Osteocyte (in vitro differentiated cells): ENCODE measurements around the gene NRXN3. TPM values are rescaled to one million over a fixed set of nuclear protein-coding genes. Genes with fewer than 3 reads are reported as not detected.

Source experiments
- DNase-seq: peaks from one replicate; pipeline ENCODE4 v3.0.0; 2021; ENCODE audit warnings: mixed read lengths; ENCODE audit not compliant: unreplicated experiment; ENCODE audit errors: extremely low spot score
- H3K27ac Mint-ChIP-seq: one replicate; pipeline ENCODE4 v1.8.0; 2021; ENCODE audit warnings: mild to moderate bottlenecking, mixed read lengths; ENCODE audit not compliant: unreplicated experiment
- H3K27me3 Mint-ChIP-seq: one replicate; pipeline ENCODE4 v1.8.0; 2021; ENCODE audit warnings: mixed read lengths; ENCODE audit not compliant: unreplicated experiment
- H3K36me3 Mint-ChIP-seq: one replicate; pipeline ENCODE4 v1.8.0; 2021; ENCODE audit warnings: mixed read lengths; ENCODE audit not compliant: unreplicated experiment
- H3K4me1 Mint-ChIP-seq: one replicate; pipeline ENCODE4 v1.8.0; 2021; ENCODE audit warnings: mixed read lengths; ENCODE audit not compliant: unreplicated experiment
- H3K4me3 Mint-ChIP-seq: one replicate; pipeline ENCODE4 v1.8.0; 2021; ENCODE audit warnings: mild to moderate bottlenecking, moderate library complexity, mixed read lengths; ENCODE audit not compliant: unreplicated experiment
- H3K9me3 Mint-ChIP-seq: one replicate; pipeline ENCODE4 v1.8.0; 2021; ENCODE audit warnings: mixed read lengths; ENCODE audit not compliant: unreplicated experiment
- total RNA-seq: library from RNA; stranded (reverse); gene quantifications from 2 replicates; pipeline ENCODE4 v1.2.1, GENCODE V29; 2021
- TF ChIP-seq, protein P1 (sequence below): fragments of 200-600 bp; sonication (generic); IDR thresholded peaks from 2 replicates; pipeline ENCODE4 v1.5.0; 2021; ENCODE audit warnings: antibody characterized with exemption, mild to moderate bottlenecking, moderate library complexity

The NRXN3 gene
- total RNA-seq, 1 donor from 2014 or later: 26.5 TPM

GRCh38 chr14:79735121-79735520 lies 1564.9 kb downstream of the NRXN3 start:
- Mint-ChIP-seq H3K4me1 (peaks cover 54% of the 10 kb centered on the region), H3K9me3 (peaks cover 15% of the 10 kb centered on the region), H3K27me3 (no peaks in the 10 kb centered on the region), H3K4me3 (no peak overlapping the region), H3K36me3 (peaks cover 10% of the 10 kb centered on the region), H3K27ac (peak overlapping the region; percentile 62)
- TF ChIP-seq, protein P1, sequence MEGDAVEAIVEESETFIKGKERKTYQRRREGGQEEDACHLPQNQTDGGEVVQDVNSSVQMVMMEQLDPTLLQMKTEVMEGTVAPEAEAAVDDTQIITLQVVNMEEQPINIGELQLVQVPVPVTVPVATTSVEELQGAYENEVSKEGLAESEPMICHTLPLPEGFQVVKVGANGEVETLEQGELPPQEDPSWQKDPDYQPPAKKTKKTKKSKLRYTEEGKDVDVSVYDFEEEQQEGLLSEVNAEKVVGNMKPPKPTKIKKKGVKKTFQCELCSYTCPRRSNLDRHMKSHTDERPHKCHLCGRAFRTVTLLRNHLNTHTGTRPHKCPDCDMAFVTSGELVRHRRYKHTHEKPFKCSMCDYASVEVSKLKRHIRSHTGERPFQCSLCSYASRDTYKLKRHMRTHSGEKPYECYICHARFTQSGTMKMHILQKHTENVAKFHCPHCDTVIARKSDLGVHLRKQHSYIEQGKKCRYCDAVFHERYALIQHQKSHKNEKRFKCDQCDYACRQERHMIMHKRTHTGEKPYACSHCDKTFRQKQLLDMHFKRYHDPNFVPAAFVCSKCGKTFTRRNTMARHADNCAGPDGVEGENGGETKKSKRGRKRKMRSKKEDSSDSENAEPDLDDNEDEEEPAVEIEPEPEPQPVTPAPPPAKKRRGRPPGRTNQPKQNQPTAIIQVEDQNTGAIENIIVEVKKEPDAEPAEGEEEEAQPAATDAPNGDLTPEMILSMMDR: no peak
- DNase-seq: no peak

DNA sequence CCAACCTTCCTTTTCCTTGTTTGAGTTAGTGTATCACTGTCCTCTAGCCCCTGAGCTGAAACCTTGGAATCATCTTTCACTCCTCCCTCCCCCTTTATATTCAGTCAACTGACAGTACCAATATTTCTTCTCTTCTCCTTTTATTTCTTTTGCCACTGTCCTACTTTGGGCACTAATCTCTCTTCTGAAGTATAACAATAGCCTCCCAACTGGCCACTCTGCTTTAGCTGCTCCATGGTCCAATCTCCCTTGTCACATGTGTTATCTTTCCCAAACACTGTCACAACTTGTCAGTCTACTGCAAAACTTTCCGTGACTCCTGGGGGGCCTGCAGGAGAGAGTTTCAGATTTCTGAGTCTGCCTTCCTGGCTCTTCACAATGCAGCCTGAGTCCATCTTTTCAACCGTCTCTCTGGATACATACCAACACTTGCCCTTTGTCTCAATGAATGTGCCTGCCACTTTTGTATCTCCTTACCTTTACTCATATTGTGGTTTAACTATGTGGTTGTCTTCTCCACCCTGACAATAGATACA lies 1570.0 kb downstream of the NRXN3 start:
- Mint-ChIP-seq H3K9me3 (peaks cover 15% of the 10 kb centered on the region), H3K4me3 (no peak overlapping the region), H3K4me1 (peaks cover 26% of the 10 kb centered on the region), H3K27ac (peak overlapping the region; percentile 1), H3K27me3 (no peaks in the 10 kb centered on the region), H3K36me3 (peaks cover 10% of the 10 kb centered on the region)
- no peak for DNase-seq
- TF ChIP-seq, protein P1: no peak

DNA sequence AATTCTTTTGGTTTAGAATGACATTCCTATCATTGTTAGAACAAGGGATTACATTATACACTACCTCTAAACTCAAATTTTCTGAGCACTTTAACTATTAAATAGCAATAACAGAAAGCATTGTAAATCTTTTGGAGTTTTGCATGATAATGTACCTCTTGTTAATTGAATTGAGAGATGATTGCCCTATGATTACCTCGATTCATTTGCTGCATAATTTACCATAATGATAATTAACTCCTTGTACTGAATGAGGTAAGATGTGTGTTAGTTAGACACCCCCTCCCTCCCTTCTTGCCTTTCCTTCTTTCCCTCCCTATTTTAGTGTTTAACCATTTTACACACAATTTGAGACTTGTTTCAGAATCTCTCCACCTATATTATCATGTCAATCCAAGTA lies 1572.0 kb downstream of the NRXN3 start:
- H3K27me3 Mint-ChIP-seq: no peaks in the 10 kb centered on the region

GRCh38 chr14:79745046-79745445 lies 1574.9 kb downstream of the NRXN3 start:
- Mint-ChIP-seq H3K27ac (no peak overlapping the region), H3K36me3 (no peaks in the 10 kb centered on the region), H3K4me3 (no peak overlapping the region), H3K4me1 (peaks cover 15% of the 10 kb centered on the region), H3K27me3 (no peaks in the 10 kb centered on the region), H3K9me3 (no peaks in the 10 kb centered on the region)
- TF ChIP-seq, protein P1: no peak
- DNase-seq: no peak

More for the DNA sequence above, 1572.0 kb downstream of the NRXN3 start:
- DNase-seq: no peak
- H3K4me1 Mint-ChIP-seq: peaks cover 19% of the 10 kb centered on the region
- no peak overlapping the region for H3K27ac Mint-ChIP-seq
- H3K36me3 Mint-ChIP-seq: peaks cover 4% of the 10 kb centered on the region
- TF ChIP-seq, protein P1: no peak
- H3K4me3 Mint-ChIP-seq: no peak overlapping the region
- H3K9me3 Mint-ChIP-seq: peaks cover 5% of the 10 kb centered on the region

- Mint-ChIP-seq H3K9me3 (no peaks in the 10 kb centered on the region), H3K27ac (no peak overlapping the region), H3K36me3 (no peaks in the 10 kb centered on the region), H3K4me3 (no peak overlapping the region), H3K4me1 (peaks cover 3% of the 10 kb centered on the region), H3K27me3 (no peaks in the 10 kb centered on the region)
- no peak for DNase-seq
- TF ChIP-seq, protein P1: no peak
Measured at GRCh38 chr14:79749065-79749464, 1578.9 kb downstream of the NRXN3 start.
